GM23248 (cell line): ENCODE results near the gene BTG1.

ENCODE experiments used
- EZH2 ChIP-seq: fragments of 200-600 bp; sonication (generic); IDR thresholded peaks from 2 replicates; pipeline ENCODE4 v1.6.1; 2018; ENCODE audit warnings: antibody characterized with exemption, mild to moderate bottlenecking; ENCODE audit not compliant: insufficient read depth, poor library complexity, severe bottlenecking
- EZH2phosphoT487 ChIP-seq: fragments of 200-600 bp; sonication (generic); IDR thresholded peaks from 2 replicates; pipeline ENCODE4 v1.6.1; 2018; ENCODE audit warnings: antibody characterized with exemption, moderate library complexity, mild to moderate bottlenecking, low read depth; ENCODE audit not compliant: insufficient read depth

DNA sequence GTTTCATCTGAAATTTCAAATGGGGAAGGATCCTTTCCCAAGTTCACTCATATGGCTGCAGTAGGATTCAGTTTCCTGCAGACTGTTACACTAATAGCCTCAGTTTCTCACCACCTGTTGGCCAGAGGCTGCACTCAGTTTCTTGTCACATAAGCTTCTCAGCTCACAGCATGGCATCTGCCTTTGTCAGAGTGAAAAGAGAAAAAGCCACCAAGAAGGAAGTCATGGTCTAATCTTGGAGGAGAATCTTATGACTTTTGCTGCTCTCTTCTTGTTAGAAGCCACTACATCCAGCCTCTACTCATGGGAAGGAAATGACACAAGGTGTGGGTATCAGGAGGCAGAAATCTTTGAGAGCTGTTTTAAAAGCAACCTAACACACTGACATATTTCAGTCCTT lies 39.4 kb upstream of the BTG1 start:
- TF ChIP-seq EZH2, result no peak
- TF ChIP-seq EZH2phosphoT487, result no peak
